Muscle of leg (tissue), 11 donors: ENCODE data around the gene PSME4. TPM values are rescaled to one million over a fixed set of nuclear protein-coding genes. Genes with fewer than 3 reads are reported as not detected.

Experiments used
- DNase-seq: peaks from one replicate; pipeline ENCODE4 v3.0.0; 2013
- H3K27ac ChIP-seq: one replicate; pipeline ENCODE4 v1.5.1; 2013; ENCODE audit warnings: mild to moderate bottlenecking, low read length, control low read depth
- H3K27me3 ChIP-seq: one replicate; pipeline ENCODE4 v1.6.1; 2013; ENCODE audit warnings: low read length; ENCODE audit not compliant: control insufficient read depth, insufficient read depth
- H3K36me3 ChIP-seq: one replicate; pipeline ENCODE4 v1.6.1; 2013; ENCODE audit warnings: low read length; ENCODE audit not compliant: control insufficient read depth, insufficient read depth
- H3K4me1 ChIP-seq: one replicate; pipeline ENCODE4 v1.6.1; 2013; ENCODE audit warnings: low read length; ENCODE audit not compliant: control insufficient read depth, insufficient read depth
- H3K4me3 ChIP-seq: one replicate; pipeline ENCODE4 v1.5.1; 2013; ENCODE audit warnings: low read length, control low read depth
- H3K9me3 ChIP-seq: replicated peaks from 2 replicates; pipeline ENCODE4 v1.6.1; 2013; ENCODE audit warnings: low read depth, low read length; ENCODE audit not compliant: control insufficient read depth
- WGBS: methylation state at CpG from one replicate; pipeline ENCODE4 v1.1.5; 2013; ENCODE audit warnings: missing lambda C conversion rate; ENCODE audit not compliant: insufficient coverage; 5-methylcytosine and 5-hydroxymethylcytosine counted together
- polyA plus RNA-seq, 8 donors: library from polyadenylated mRNA; unstranded; fragments of 120-200 nt; gene quantifications; one replicate each; pipeline versions ENCODE4 v1.2.1 to v1.2.3, GENCODE V29; 2013; ENCODE audit warnings: inconsistent platforms in 1 of 8, low replicate concordance in 1 of 8; ENCODE audit not compliant: insufficient read length in 8 of 8, insufficient read depth in 1 of 8
- total RNA-seq: library from RNA; stranded (reverse); fragments of 120-200 nt; gene quantifications from one replicate; pipeline ENCODE4 v1.2.4, GENCODE V29; 2013

The PSME4 gene
- total and polyA plus RNA-seq, 9 donors, result 32.7 to 40.1 (median 38.6) TPM

GRCh38 chr2:53896864-53897263 lies 73.9 kb downstream of the PSME4 start:
- Histone ChIP-seq H3K4me1 (no peaks in the 10 kb centered on the region), H3K36me3 (peaks cover 33% of the 10 kb centered on the region), H3K27ac (no peak overlapping the region), H3K27me3 (no peaks in the 10 kb centered on the region), H3K9me3 (no peaks in the 10 kb centered on the region), H3K4me3 (no peak overlapping the region)
- DNase-seq, result no peak
- WGBS, result 100% methylated on average over 1 of the region's 3 CpGs

GRCh38 chr2:53886406-53887280 lies 84.2 kb downstream of the PSME4 start:
- peaks cover 41% of the 10 kb centered on the region for H3K36me3 ChIP-seq
- WGBS, result no CpG with 5 or more reads among the region's 5 CpGs
- H3K9me3 ChIP-seq, result no peaks in the 10 kb centered on the region
- no peaks in the 10 kb centered on the region for H3K4me1 ChIP-seq
- DNase-seq, result peak; percentile 39
- H3K27me3 ChIP-seq, result no peaks in the 10 kb centered on the region
- H3K27ac ChIP-seq, result no peak overlapping the region
- no peak overlapping the region for H3K4me3 ChIP-seq

- no CpG with 5 or more reads among the region's 1 CpG for WGBS
- no peak overlapping the region for H3K27ac ChIP-seq
- DNase-seq, result no peak
- no peaks in the 10 kb centered on the region for H3K9me3 ChIP-seq
- H3K4me3 ChIP-seq, result no peak overlapping the region
- H3K36me3 ChIP-seq, result peaks cover 30% of the 10 kb centered on the region
- no peaks in the 10 kb centered on the region for H3K4me1 ChIP-seq
- no peaks in the 10 kb centered on the region for H3K27me3 ChIP-seq
These were observed 85.9 kb downstream of the PSME4 start for GRCh38 chr2:53884883-53885282.

DNA sequence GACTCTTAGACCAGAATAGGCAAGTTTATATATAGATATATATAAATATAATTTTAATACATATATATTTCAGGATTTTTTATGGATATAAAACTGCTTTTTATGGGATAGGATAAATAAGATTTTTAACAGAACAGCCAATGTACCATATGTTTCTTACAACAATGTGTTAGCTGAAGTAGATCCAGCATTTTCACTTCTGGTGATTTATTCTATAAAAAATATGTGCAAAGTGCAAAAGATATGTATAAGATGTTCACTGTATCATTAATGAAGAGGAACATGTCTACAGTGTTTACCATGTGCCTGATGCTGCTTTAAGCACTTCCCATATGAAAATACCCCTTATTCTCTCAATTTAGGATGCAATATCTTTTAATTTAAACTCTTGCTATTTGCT lies 88.8 kb downstream of the PSME4 start:
- H3K27ac ChIP-seq, result no peak overlapping the region
- no peaks in the 10 kb centered on the region for H3K4me1 ChIP-seq
- no peaks in the 10 kb centered on the region for H3K27me3 ChIP-seq
- H3K9me3 ChIP-seq, result no peaks in the 10 kb centered on the region
- H3K36me3 ChIP-seq, result peaks cover 24% of the 10 kb centered on the region
- no peak overlapping the region for H3K4me3 ChIP-seq
- no peak for DNase-seq

GRCh38 chr2:53881360-53881759 lies 89.4 kb downstream of the PSME4 start:
- DNase-seq, result no peak
- Histone ChIP-seq H3K36me3 (peaks cover 23% of the 10 kb centered on the region), H3K9me3 (no peaks in the 10 kb centered on the region), H3K4me3 (no peak overlapping the region), H3K27me3 (no peaks in the 10 kb centered on the region), H3K4me1 (no peaks in the 10 kb centered on the region), H3K27ac (no peak overlapping the region)
- WGBS, result no CpG with 5 or more reads among the region's 2 CpGs

DNA sequence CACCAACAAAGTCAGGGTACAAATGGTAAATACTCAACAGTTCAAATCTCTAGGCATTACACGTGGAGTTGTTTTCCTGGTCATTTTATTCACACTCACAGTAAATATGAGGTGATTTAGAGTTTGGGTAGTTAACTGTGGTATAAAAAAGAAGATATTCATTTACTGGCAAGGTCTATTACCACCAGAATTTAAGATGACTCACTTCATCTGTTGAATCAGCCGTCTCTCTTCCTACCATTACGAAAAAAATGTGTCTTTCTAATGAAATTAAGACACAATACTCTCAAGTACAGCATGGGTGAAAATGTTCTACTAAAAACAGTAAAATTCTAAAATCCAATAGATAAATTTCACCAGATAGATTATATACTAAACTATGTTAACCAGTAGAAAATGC lies 90.0 kb downstream of the PSME4 start:
- no peaks in the 10 kb centered on the region for H3K4me1 ChIP-seq
- peaks cover 18% of the 10 kb centered on the region for H3K36me3 ChIP-seq
- no peak for DNase-seq
- no peaks in the 10 kb centered on the region for H3K9me3 ChIP-seq
- no peak overlapping the region for H3K4me3 ChIP-seq
- no peak overlapping the region for H3K27ac ChIP-seq
- no CpG with 5 or more reads among the region's 3 CpGs for WGBS
- no peaks in the 10 kb centered on the region for H3K27me3 ChIP-seq

DNA sequence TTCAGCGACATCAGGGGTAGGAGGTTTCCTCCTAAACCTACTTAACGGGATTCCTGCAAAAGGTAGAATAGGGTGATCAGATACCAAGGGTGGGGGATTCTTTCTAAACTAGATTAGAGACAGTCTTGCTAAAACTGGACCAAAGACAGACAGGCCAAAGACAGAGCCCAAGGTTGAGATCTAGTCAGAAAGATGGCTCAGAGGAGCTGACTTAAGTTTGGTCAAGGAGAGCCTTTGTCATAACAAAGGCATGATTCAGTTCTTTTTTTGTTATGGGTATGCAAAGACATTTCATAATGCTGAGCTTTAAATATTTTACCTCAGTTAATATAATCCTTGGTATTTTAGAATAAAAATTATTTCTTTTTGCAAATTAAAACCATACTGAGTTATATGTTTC lies 93.2 kb downstream of the PSME4 start:
- no peak for DNase-seq
- no peak overlapping the region for H3K27ac ChIP-seq
- no peaks in the 10 kb centered on the region for H3K27me3 ChIP-seq
- H3K4me3 ChIP-seq, result no peak overlapping the region
- no peaks in the 10 kb centered on the region for H3K4me1 ChIP-seq
- peaks cover 24% of the 10 kb centered on the region for H3K36me3 ChIP-seq
- no CpG with 5 or more reads among the region's 2 CpGs for WGBS
- no peaks in the 10 kb centered on the region for H3K9me3 ChIP-seq

DNA sequence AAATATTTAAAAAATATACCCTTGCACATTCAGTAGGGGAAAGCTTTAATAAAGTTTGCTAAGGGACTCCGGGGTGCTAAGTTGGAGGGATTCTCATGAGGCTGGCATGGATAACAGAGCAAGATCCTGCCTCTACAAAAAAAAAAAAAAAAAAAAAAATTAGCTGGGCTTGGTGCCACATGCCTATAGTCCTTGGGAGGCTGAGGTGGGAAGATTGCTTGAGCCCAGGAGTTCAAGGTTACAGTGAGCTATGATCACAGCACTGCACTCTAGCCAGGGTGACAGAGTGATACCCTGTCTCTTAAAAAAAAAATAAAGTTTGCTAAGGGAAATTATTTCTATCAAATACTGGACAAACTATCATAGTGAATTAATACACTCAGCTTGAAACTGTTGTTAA lies 93.7 kb downstream of the PSME4 start:
- no peak for DNase-seq
- Histone ChIP-seq H3K4me3 (no peak overlapping the region), H3K9me3 (no peaks in the 10 kb centered on the region), H3K27ac (no peak overlapping the region), H3K4me1 (no peaks in the 10 kb centered on the region), H3K36me3 (peaks cover 20% of the 10 kb centered on the region), H3K27me3 (no peaks in the 10 kb centered on the region)
- no CpG with 5 or more reads among the region's 1 CpG for WGBS

DNA sequence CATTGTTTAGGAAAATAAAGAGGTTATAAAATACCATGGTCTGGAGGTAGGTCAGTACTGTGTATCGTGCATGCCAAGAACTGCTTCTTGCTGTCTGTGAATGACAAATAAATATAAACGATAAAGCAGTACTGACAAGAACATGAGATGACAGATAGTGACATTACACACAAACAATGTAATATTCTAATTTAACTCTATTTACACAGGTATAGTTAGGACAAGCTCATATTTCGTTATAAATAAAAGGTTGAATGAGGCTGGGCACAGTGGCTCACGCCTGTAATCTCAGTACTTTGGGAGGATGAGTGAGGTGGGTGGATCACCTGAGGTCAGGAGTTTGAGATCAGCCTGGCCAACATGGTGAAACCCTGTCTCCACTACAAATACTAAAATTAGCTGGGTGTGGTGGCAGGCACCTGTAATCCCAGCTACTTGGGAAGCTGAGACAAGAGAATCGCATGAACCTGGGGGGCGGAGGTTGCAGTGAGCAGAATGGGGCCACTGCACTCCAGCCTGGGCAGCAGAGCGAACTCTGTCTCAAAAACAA lies 96.3 kb downstream of the PSME4 start:
- H3K36me3 ChIP-seq, result peaks cover 15% of the 10 kb centered on the region
- WGBS, result 100% methylated on average over 1 of the region's 7 CpGs
- DNase-seq, result no peak

GRCh38 chr2:53867773-53868172 lies 103.0 kb downstream of the PSME4 start:
- Histone ChIP-seq H3K9me3 (no peaks in the 10 kb centered on the region), H3K4me1 (no peaks in the 10 kb centered on the region), H3K36me3 (peaks cover 26% of the 10 kb centered on the region), H3K27ac (no peak overlapping the region), H3K27me3 (no peaks in the 10 kb centered on the region), H3K4me3 (no peak overlapping the region)
- no peak for DNase-seq
- WGBS, result no CpG with 5 or more reads among the region's 2 CpGs

More for the DNA sequence above, 96.3 kb downstream of the PSME4 start:
- no peak overlapping the region for H3K4me3 ChIP-seq
- no peaks in the 10 kb centered on the region for H3K4me1 ChIP-seq
- no peaks in the 10 kb centered on the region for H3K27me3 ChIP-seq
- H3K9me3 ChIP-seq, result no peaks in the 10 kb centered on the region
- H3K27ac ChIP-seq, result no peak overlapping the region
